Retinal pigment epithelial cell (primary cell): ENCODE results near the gene CDC7.

Experiments used
- DNase-seq: peaks from one replicate; pipeline ENCODE4 v3.0.0-alpha.2; 2010; ENCODE audit warnings: low read depth
- H3K4me3 ChIP-seq: 2 replicates; pipeline ENCODE4 v1.5.1; 2011; ENCODE audit warnings: mild to moderate bottlenecking, low read length, control low read depth, moderate library complexity
- TF ChIP-seq, protein P1 (sequence below): conservative IDR thresholded peaks from 2 replicates; pipeline ENCODE4 v1.5.1; 2011; ENCODE audit warnings: low read depth, low read length, control low read depth, inconsistent platforms

The CDC7 gene

DNA sequence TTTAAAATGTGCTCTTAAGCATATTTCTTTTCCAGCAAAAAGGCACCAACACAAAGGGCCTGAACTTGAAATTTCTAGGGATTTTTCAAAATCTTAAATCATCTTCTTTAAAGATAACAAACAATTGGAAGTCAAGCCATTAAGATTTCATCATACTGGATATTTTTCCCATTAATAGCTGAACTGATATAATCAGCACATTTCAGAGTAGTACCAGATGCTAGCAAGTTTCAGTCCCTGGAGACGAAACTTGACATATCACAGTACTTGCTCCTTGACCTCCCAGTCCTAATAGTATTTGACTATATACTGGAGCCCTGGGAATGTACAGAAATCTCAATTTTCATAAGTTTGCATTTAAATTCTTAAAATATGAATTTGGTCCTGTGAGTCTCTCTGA, 10.2 kb upstream of the CDC7 start:
- TF ChIP-seq, protein P1, sequence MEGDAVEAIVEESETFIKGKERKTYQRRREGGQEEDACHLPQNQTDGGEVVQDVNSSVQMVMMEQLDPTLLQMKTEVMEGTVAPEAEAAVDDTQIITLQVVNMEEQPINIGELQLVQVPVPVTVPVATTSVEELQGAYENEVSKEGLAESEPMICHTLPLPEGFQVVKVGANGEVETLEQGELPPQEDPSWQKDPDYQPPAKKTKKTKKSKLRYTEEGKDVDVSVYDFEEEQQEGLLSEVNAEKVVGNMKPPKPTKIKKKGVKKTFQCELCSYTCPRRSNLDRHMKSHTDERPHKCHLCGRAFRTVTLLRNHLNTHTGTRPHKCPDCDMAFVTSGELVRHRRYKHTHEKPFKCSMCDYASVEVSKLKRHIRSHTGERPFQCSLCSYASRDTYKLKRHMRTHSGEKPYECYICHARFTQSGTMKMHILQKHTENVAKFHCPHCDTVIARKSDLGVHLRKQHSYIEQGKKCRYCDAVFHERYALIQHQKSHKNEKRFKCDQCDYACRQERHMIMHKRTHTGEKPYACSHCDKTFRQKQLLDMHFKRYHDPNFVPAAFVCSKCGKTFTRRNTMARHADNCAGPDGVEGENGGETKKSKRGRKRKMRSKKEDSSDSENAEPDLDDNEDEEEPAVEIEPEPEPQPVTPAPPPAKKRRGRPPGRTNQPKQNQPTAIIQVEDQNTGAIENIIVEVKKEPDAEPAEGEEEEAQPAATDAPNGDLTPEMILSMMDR, result no peak
- H3K4me3 ChIP-seq, result no peak overlapping the region
- DNase-seq, result no peak

DNA sequence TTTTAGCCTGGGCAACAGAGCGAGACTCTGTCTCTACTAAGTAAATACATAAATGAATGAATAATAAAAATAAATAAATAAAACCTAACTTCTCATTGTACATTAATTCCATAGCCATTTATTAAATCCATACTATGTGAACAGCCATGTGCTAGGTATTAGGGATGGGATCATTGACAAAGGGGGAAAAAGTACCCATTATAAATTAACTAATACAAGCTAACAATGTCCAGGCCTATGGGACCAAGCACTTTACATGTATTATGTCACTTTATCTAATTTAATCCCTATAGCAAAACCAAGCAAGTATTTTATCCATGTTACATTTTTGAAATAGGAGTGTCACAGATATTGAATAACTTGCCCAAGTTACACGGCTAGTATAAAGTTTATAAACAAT, 2.6 kb upstream of the CDC7 start:
- H3K4me3 ChIP-seq, result no peak overlapping the region
- DNase-seq, result no peak
- TF ChIP-seq, protein P1, result no peak

DNA sequence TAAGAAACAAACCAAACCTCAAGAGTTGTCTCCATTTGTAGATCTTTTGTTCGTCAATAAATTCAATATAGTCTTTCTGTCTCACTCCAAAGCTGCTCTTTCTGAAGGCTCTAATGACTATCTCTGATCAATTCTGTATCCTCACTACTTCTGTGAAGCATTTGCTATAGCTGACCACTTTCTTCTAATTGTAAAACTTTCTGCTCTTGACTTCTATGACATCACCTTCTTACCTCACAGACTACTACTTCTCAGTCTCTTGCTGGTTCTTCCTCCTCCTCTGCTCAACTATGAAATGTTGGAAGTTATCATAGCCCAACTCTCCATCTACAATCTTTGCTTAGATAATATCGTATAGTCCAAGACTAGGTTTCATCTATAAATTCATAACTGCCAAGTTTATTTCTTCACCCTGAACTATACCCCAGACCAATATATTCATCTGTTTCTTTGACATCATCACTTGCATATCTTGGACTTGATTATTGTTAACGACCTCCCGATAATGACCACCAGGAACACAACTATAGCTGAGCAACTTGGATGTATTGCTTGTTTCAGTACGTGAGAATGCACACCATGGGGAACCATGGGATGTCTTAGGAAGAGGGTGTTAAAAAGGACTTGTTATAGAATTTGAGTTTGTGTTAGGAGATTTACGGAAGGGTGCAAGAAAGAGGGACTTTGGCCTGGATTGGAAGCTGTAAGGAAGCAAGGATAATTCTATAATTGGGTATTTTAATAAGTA, 2.0 kb upstream of the CDC7 start:
- TF ChIP-seq, protein P1, result no peak
- H3K4me3 ChIP-seq, result no peak overlapping the region
- no peak for DNase-seq

DNA sequence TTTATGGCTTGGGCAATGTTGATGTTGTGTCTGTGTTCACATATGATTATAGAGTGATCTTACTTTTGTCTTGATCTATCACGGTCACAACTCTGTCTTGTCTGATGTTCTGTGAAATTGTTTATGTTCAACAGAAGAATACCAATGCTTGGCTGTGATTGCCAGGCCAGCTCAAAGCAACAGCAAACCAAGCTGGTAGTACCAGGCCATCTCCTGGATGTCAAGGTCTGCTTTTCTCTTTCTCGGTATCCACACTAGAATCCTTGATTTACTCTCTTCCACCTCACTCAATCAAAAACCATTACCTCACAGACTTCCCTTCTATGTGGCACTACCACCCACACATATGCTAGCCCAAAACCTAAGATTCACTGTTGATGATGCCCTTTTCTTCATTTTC, 1.3 kb upstream of the CDC7 start:
- TF ChIP-seq, protein P1, result no peak
- no peak overlapping the region for H3K4me3 ChIP-seq
- no peak for DNase-seq

DNA sequence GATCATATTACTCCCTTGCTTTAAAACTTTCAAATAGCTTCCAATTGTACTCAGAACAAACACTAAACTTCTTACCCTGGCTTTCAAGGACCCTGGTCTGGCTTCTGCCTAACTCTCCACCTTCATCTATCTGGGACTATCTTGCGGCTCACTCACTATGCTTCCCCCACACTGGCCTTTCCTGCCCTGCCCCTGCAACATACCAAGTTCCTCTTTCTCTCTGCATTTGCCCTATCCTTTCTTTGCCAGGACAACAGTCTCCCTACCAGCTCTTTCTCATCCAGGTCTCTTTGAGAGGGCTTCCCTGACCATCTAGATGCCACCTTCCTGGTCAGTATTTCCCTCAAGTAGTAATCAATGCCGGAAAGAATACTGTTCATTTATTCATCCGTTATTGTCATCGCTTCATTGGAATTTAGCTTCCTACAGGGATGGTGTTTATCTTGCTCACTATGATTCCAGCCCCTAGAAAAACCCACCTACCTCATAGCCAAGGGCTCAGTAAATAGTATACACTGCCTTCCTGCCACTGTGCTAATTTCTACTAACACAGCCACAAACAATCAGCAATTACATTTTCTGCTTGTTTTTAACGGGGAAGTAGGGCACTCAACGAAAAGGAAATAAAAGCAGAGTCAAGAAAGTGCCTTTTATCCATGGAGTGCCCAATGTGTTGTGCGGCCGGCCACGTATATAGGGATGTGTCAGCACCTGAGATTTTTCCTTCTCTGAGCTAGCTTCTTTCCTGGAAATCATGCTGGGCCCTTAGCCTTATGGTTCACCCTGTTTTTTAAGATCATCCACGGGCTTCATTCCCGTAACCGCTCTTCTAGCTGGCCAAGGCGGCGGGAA, 521 bp upstream of the CDC7 start:
- DNase-seq, result no peak
- TF ChIP-seq, protein P1, result no peak

DNA sequence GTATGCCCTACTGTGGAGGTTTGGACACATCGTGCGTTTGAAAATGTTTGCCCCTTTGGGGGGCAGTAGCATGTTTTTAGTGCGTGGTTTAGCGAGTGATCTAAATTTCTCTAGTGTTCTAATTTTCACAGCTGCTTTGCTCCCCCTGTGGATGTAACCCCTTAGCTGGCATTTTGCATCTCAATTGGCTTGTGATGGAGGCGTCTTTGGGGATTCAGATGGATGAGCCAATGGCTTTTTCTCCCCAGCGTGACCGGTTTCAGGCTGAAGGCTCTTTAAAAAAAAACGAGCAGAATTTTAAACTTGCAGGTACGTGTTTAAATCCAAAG, 836 bp downstream of the CDC7 start:
- TF ChIP-seq, protein P1, result no peak
- H3K4me3 ChIP-seq, result peak overlapping the region; percentile 76
- peak; percentile 14 for DNase-seq

More for the DNA sequence above, 521 bp upstream of the CDC7 start:
- H3K4me3 ChIP-seq, result peak overlapping the region; percentile 76
